Large intestine (tissue), 3 donors: Measurements from ENCODE around the gene NACC1. TPM values are rescaled to one million over a fixed set of nuclear protein-coding genes. Genes with fewer than 3 reads are reported as not detected.
"Not testable (repeated sequence)": the region's sequence is repeated elsewhere in the genome, so short reads cannot be mapped to it uniquely, and the experiment has no call there.

ENCODE experiments used
- DNase-seq, 2 donors: peaks; one replicate each; pipeline versions ENCODE4 v3.0.0 to v3.0.0-alpha.2; 2013
- H3K27ac ChIP-seq: one replicate; pipeline ENCODE4 v1.5.1; 2013; ENCODE audit warnings: low read length
- H3K27me3 ChIP-seq: 2 replicates; pipeline ENCODE4 v1.6.1; 2013; ENCODE audit warnings: low read length; ENCODE audit not compliant: control insufficient read depth, insufficient read depth
- H3K36me3 ChIP-seq: 2 replicates; pipeline ENCODE4 v1.6.1; 2013; ENCODE audit warnings: low read length; ENCODE audit not compliant: control insufficient read depth, insufficient read depth
- H3K4me1 ChIP-seq: one replicate; pipeline ENCODE4 v1.6.1; 2013; ENCODE audit warnings: low read length; ENCODE audit not compliant: control insufficient read depth, insufficient read depth
- H3K4me3 ChIP-seq: one replicate; pipeline ENCODE4 v1.5.1; 2013; ENCODE audit warnings: low read length
- H3K9me3 ChIP-seq: one replicate; pipeline ENCODE4 v1.6.1; 2013; ENCODE audit warnings: mild to moderate bottlenecking, low read depth, low read length, moderate library complexity; ENCODE audit not compliant: control insufficient read depth
- WGBS: methylation state at CpG from one replicate; pipeline ENCODE4 v1.1.5; 2013; ENCODE audit warnings: low lambda C conversion rate; ENCODE audit not compliant: insufficient coverage; 5-methylcytosine and 5-hydroxymethylcytosine counted together
- polyA plus RNA-seq: library from polyadenylated mRNA; unstranded; fragments of 120-200 nt; gene quantifications from one replicate; pipeline ENCODE4 v1.2.1, GENCODE V29; 2013

The NACC1 gene
- polyA plus RNA-seq, 1 donor = 19.4 TPM

DNA sequence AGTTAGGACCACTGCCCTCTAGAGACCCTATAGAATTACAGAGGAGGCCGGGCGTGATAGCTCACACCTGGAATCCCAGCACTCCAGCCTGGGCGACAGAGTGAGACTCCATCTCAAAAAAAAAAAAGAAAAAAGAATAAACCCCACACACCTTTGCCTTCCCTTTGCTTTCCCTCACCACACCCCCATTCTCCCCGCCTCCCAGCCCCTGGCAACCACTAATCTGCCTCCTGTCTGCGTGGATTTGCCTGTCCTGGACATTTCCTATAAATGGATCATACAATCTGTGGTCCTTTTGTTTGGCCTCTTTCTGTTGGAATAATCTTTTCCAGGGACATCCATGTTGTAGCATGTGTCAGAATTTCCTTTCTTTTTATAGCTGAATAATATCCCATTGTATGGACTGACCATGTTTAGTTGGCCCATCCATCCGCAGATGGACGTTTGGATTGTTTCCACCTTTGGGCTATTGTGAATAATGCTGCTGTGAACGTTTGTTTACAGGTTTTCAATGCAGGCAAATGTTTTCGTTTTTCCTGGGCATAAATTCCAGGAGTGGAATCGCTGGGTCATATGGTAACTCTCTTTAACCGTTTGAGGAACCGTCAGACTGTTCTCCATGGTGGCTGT is 15.3 kb downstream of the NACC1 start:
- no peaks in the 10 kb centered on the region for H3K27me3 ChIP-seq
- H3K4me3 ChIP-seq = no peak overlapping the region
- H3K27ac ChIP-seq = no peak overlapping the region
- no CpG with 5 or more reads among the region's 12 CpGs for WGBS
- H3K9me3 ChIP-seq = no peaks in the 10 kb centered on the region
- H3K36me3 ChIP-seq = peaks cover 30% of the 10 kb centered on the region
- no peaks in the 10 kb centered on the region for H3K4me1 ChIP-seq
- no peak for DNase-seq

DNA sequence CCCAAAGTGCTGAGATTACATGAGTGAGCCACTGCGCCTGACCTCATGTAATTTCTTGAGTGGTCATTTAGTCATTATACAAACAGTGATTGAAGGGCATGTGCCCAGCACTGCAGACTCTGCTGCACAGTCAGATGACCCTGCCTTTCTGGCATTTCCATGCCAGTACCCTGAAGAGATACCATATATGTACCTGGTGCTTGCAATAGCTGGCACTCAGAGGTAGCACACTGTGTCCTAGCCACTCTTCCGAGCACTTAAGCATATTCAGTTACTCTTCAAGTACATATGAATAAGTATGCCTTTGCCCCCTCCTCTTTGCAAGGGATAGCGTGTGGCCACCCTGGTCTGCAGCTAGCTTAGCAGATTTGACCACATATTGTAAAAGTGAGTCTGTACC is 16.6 kb downstream of the NACC1 start:
- whole genome bisulfite sequencing = no CpG with 5 or more reads among the region's 3 CpGs
- no peak overlapping the region for H3K4me3 ChIP-seq
- no peaks in the 10 kb centered on the region for H3K9me3 ChIP-seq
- H3K27me3 ChIP-seq = no peaks in the 10 kb centered on the region
- no peak for DNase-seq
- H3K27ac ChIP-seq = no peak overlapping the region
- no peaks in the 10 kb centered on the region for H3K4me1 ChIP-seq
- H3K36me3 ChIP-seq = peaks cover 34% of the 10 kb centered on the region

DNA sequence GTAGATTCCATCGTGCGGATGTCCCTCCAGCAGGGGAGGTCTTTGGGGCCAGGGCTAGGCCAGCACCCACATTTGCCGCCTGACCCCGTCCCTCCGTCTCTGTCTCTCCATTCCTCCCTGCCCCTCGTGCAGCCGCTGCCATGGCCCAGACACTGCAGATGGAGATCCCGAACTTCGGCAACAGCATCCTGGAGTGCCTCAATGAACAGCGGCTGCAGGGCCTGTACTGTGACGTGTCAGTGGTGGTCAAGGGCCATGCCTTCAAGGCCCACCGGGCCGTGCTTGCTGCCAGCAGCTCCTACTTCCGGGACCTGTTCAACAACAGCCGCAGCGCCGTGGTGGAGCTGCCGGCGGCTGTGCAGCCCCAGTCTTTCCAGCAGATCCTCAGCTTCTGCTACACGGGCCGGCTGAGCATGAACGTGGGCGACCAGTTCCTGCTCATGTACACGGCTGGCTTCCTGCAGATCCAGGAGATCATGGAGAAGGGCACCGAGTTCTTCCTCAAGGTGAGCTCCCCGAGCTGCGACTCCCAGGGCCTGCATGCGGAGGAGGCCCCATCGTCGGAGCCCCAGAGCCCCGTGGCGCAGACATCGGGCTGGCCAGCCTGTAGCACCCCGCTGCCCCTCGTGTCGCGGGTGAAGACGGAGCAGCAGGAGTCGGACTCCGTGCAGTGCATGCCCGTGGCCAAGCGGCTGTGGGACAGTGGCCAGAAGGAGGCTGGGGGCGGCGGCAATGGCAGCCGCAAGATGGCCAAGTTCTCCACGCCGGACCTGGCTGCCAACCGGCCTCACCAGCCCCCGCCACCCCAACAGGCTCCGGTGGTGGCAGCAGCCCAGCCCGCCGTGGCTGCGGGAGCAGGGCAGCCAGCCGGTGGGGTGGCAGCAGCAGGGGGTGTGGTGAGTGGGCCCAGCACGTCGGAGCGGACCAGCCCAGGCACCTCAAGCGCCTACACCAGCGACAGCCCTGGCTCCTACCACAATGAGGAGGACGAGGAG is 17.3 kb downstream of the NACC1 start:
- no peaks in the 10 kb centered on the region for H3K4me1 ChIP-seq
- no peak overlapping the region for H3K27ac ChIP-seq
- H3K36me3 ChIP-seq = peaks cover 36% of the 10 kb centered on the region
- H3K27me3 ChIP-seq = no peaks in the 10 kb centered on the region
- no CpG with 5 or more reads among the region's 60 CpGs for WGBS
- H3K9me3 ChIP-seq = no peaks in the 10 kb centered on the region
- no peak overlapping the region for H3K4me3 ChIP-seq
- DNase-seq = no peak

DNA sequence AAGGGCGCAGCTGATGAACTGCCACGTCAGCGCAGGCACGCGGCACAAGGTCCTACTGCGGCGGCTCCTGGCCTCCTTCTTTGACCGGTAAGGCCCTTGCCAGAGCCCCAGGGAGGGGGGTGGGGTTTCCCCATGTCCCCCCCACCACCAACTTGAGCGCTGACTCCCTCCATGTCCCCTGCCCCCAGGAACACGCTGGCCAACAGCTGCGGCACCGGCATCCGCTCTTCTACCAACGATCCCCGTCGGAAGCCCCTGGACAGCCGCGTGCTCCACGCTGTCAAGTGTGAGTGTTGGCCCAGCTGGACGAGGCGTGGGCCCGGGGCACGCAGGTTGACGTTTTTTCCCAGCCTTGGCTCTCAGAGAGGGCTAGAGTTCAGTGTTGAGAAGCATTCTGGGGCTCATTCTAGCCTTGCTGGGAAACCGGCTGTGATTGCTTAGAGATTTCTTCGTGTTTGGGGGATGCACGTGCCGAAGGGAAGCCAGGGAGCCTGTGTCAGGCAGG is 19.3 kb downstream of the NACC1 start:
- Histone ChIP-seq H3K4me1 (no peaks in the 10 kb centered on the region), H3K27me3 (no peaks in the 10 kb centered on the region), H3K36me3 (peaks cover 36% of the 10 kb centered on the region), H3K4me3 (no peak overlapping the region), H3K9me3 (no peaks in the 10 kb centered on the region), H3K27ac (no peak overlapping the region)
- no CpG with 5 or more reads among the region's 28 CpGs for WGBS
- no peak for DNase-seq

DNA sequence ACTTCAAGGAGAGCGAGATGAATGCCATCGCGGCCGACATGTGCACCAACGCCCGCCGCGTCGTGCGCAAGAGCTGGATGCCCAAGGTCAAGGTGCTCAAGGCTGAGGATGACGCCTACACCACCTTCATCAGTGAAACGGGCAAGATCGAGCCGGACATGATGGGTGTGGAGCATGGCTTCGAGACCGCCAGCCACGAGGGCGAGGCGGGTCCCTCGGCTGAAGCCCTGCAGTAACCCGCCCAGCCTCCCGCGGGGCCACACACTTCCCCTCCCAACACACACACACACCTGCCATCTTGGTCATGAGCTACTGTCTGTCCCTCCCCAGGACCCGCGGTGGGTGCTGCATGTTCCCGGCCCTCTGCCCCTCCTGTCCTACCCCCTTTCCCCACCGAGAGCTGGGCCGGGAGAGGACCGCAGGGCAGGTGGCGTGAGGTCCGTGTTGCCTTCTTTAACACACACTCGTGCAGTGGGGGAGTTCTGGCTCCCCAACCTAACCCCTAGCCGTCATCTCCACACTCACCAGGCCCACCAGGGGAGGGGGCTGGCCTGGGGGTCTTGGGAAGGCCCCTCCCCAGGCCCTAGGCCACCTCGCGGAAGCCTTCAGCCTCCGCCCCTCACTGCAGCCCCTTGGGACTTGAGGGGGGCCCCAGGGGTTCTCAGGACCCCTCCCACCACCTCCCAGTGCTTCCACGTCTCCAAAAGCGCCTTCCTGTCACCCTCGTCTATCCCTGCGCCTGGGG is 20.3 kb downstream of the NACC1 start:
- Histone ChIP-seq H3K4me1 (no peaks in the 10 kb centered on the region), H3K4me3 (no peak overlapping the region), H3K36me3 (peaks cover 36% of the 10 kb centered on the region), H3K27ac (no peak overlapping the region), H3K9me3 (no peaks in the 10 kb centered on the region), H3K27me3 (no peaks in the 10 kb centered on the region)
- DNase-seq = no peak
- no CpG with 5 or more reads among the region's 40 CpGs for WGBS

DNA sequence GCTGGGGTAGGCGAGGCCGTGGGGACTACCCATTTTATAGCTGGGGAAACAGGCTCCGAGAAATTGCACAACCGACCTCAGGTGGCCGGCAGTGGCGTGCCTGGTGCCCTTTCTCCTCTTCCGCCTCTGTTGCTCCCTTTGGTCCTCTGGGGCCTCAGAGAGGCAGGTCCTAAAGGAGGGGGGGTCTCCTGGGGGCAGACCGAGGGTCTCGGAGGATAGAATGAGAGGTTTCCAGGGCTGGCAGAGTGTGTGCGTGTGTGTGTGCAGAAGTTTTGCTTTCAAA is 20.8 kb downstream of the NACC1 start:
- H3K36me3 ChIP-seq = peaks cover 37% of the 10 kb centered on the region
- DNase-seq = no peak
- H3K27ac ChIP-seq = no peak overlapping the region
- no peaks in the 10 kb centered on the region for H3K9me3 ChIP-seq
- no peaks in the 10 kb centered on the region for H3K27me3 ChIP-seq
- WGBS = no CpG with 5 or more reads among the region's 10 CpGs
- no peaks in the 10 kb centered on the region for H3K4me1 ChIP-seq
- no peak overlapping the region for H3K4me3 ChIP-seq

DNA sequence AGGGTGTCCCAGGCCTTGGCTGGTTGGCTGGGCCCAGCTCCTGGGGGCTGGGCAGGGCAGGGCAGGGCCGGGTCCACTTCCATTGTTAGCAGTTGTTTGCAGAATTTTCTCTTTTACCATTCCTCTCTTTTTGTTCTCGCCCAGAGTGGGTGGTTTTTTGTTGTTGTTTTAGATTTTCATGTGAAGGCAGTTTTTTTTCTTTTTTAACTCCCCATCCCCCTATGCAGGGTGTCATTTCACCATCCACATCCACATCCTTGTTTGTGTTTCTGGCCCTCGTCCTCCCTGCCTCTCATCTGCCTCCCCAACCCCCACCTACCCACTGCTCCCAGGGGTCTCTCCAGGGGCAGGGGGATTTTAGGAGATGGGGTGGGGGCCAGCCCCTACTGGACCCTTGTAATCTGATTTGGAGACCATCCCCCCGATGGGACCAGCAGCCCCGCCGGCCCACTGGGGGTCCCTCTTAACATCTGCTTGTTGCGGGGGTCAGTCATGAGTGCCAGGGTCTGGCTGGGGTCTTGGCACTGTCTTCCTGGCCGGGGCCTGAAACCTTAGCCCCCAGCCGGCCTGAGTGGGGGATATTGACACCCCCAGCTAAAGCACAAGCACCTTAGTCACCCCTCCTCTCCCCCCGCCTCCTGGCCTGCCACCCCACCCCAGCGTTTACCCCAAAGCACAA is 21.7 kb downstream of the NACC1 start:
- no peak overlapping the region for H3K4me3 ChIP-seq
- no peaks in the 10 kb centered on the region for H3K9me3 ChIP-seq
- no peaks in the 10 kb centered on the region for H3K27me3 ChIP-seq
- no peaks in the 10 kb centered on the region for H3K4me1 ChIP-seq
- no peak for DNase-seq
- peaks cover 46% of the 10 kb centered on the region for H3K36me3 ChIP-seq
- no CpG with 5 or more reads among the region's 11 CpGs for WGBS
- H3K27ac ChIP-seq = no peak overlapping the region

DNA sequence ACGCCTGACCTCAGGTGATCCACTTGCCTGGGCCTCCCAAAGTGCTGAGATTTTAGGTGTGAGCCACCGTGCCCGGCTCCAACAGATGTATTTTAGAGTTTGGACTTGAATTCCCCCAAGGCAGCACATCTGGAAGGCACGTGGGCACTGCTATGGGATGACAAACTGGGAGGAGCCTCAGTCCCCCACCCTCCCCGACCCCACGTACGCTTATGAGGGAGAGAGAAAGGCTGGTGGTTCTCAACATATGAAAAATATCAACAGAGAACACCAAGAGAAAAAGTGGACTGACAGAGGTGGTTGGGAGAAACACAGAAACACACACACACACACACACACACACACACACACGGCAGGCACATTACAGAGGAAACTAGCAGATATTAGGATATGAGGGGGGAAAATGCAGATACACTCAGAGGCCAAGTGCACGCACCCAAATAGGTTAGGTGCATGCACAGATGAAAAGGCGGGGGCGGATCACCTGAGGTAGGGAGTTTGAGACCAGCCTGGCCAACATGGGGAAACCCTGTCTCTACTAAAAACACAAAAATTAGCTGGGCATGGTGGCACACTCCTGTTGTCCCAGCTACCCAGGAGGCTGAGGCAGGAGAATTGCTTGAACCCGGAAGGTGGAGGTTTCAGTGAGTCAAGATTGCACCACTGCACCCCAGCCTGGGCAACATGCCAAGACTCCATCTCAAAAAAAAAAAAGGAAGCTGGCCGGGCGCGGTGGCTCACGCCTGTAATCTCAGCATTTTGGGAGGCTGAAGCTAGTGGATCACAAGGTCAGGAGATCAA is 28.9 kb downstream of the NACC1 start:
- peaks cover 15% of the 10 kb centered on the region for H3K36me3 ChIP-seq
- no peaks in the 10 kb centered on the region for H3K27me3 ChIP-seq
- H3K9me3 ChIP-seq = no peaks in the 10 kb centered on the region
- 95% methylated on average over 4 of the region's 16 CpGs for WGBS
- no peak for DNase-seq
- H3K27ac ChIP-seq = no peak overlapping the region
- H3K4me3 ChIP-seq = no peak overlapping the region
- peaks cover 10% of the 10 kb centered on the region for H3K4me1 ChIP-seq

DNA sequence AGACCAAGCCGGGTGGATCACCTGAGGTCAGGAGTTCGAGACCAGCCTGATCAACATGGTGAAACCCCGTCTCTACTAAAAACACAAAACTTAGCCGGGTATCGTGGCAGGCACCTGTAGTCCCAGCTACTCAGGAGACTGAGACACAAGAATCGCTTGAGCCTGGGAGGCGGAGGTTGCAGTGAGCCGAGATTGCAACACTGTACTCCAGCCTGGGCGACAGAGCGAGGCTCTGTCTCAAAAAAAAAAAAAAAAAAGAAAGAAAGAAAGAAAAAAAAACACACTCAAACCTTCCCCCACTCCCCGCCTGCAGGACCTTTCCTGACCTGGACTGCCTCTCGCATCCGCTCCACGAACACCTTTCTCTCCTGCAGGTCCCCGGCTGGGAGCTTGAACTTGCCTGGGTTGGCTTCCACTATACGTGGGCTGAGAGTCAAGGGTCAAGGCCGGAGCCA is 31.1 kb downstream of the NACC1 start:
- WGBS = no CpG with 5 or more reads among the region's 17 CpGs
- not testable (repeated sequence) for H3K9me3 ChIP-seq, DNase-seq, H3K27me3 ChIP-seq, H3K36me3 ChIP-seq
- Histone ChIP-seq H3K4me1 (peaks cover 10% of the 10 kb centered on the region), H3K27ac (peak overlapping the region; percentile 99), H3K4me3 (peak overlapping the region; percentile 99)
